ENCODE measurements around the gene SHQ1. TPM values are rescaled to one million over a fixed set of nuclear protein-coding genes. Genes with fewer than 3 reads are reported as not detected.

SHQ1 gene
- total and polyA plus RNA-seq, 2 donors (not counting 3 experiments of a cell fraction or from before 2014, with no cell fraction given), result 7.3 to 20.6 TPM

DNA sequence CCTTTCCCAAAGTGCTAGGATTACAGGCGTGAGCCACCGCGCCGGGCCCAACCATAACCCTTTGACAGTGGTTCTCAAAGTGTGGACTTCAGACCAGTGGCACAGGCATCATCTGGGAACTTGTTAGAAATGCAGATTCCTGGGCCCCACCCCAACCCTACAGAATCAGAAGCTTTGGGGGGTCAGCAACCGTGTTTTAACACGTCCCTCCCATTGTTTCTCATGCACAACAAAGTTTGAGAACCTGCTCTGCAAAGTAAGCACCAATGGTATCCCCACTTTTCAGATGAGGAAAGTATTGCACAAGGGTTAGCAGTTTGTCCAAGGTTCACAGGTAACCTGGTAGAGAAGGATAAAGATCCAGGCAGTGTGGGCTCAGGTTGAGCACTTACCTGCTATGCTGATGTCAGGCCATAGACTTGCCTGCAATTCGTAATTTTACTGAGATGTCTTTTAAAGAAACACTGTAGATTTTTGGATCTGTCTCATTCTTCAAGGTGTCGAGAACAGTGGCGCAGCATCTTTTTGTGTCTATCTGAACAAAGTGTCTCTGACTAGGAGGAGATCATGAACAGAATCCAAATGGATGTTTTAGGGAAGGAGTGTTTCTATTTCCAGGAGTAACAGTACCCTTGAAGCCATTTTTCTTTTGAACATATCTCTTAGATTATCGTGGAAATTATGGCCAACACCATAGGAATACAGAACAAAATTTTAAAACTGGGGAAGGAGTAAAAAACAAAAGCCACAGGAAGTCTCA, 42.1 kb upstream of the SHQ1 start:
- Histone ChIP-seq H3K4me2 (ENCODE audit: insufficient read depth, low read length) (no peak overlapping the region), H3K36me3 (ENCODE audit: control insufficient read depth in 2 of 2, extremely low read depth in 1 of 2, insufficient read depth in 2 of 2, low read length in 2 of 2) (no peaks in the 10 kb centered on the region), H3K9me1 (replicated peaks; ENCODE audit: control insufficient read depth, extremely low read depth, insufficient read depth, low read length) (no peaks in the 10 kb centered on the region), H3K9ac (replicated peaks; ENCODE audit: extremely low read depth, insufficient read depth, low read length) (no peak overlapping the region), H3K4me3 (replicated peaks in 1 of 3; ENCODE audit: insufficient read depth in 1 of 3, low read depth in 1 of 3, low read length in 3 of 3) (no peak overlapping the region), H3K4me1 (ENCODE audit: control insufficient read depth, extremely low read depth, insufficient read depth, low read length) (peaks cover 5% of the 10 kb centered on the region), H3K27me3 (ENCODE audit: control insufficient read depth in 2 of 2, insufficient read depth in 2 of 2, low read length in 2 of 2) (peaks cover 34 to 46% of the 10 kb centered on the region in 2 experiments), H4K20me1 (replicated peaks; ENCODE audit: control insufficient read depth, extremely low read depth, insufficient read depth, low read length) (no peaks in the 10 kb centered on the region), H3K79me2 (ENCODE audit: control insufficient read depth, insufficient read depth, low read length) (no peaks in the 10 kb centered on the region), H3K27ac (ENCODE audit: insufficient read depth, low read depth, low read length) (no peak overlapping the region), H2AFZ (ENCODE audit: low read depth, low read length) (no peak overlapping the region), H3K9me3 (replicated peaks; ENCODE audit: control insufficient read depth, insufficient read depth, low read length) (no peaks in the 10 kb centered on the region)
- POLR2A ChIA-PET, result no interaction called here
- FAIRE-seq (no peak), DNase-seq (ENCODE audit: low read depth, low spot score) (no peak)
- TF ChIP-seq, protein P1, sequence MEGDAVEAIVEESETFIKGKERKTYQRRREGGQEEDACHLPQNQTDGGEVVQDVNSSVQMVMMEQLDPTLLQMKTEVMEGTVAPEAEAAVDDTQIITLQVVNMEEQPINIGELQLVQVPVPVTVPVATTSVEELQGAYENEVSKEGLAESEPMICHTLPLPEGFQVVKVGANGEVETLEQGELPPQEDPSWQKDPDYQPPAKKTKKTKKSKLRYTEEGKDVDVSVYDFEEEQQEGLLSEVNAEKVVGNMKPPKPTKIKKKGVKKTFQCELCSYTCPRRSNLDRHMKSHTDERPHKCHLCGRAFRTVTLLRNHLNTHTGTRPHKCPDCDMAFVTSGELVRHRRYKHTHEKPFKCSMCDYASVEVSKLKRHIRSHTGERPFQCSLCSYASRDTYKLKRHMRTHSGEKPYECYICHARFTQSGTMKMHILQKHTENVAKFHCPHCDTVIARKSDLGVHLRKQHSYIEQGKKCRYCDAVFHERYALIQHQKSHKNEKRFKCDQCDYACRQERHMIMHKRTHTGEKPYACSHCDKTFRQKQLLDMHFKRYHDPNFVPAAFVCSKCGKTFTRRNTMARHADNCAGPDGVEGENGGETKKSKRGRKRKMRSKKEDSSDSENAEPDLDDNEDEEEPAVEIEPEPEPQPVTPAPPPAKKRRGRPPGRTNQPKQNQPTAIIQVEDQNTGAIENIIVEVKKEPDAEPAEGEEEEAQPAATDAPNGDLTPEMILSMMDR (IDR thresholded peaks at IDR 0.05; ENCODE audit: extremely low read depth in 1 of 2, insufficient read depth in 1 of 2, low read depth in 1 of 2, low read length in 2 of 2), result no peak
- TF ChIP-seq GATA2 (IDR thresholded peaks at IDR 0.05; ENCODE audit: insufficient read depth, insufficient read length, low read depth, low read length) (no peak), MYC (IDR thresholded peaks at IDR 0.05; ENCODE audit: low read depth, low read length) (no peak), EZH2 (IDR thresholded peaks at IDR 0.05; ENCODE audit: borderline replicate concordance, low read depth, low read length, severe bottlenecking) (no peak), JUN (IDR thresholded peaks at IDR 0.05; ENCODE audit: borderline replicate concordance, insufficient read depth, insufficient read length, low read depth) (no peak), POLR2A (IDR thresholded peaks at IDR 0.05; ENCODE audit: low read depth, low read length) (no peak), FOS (IDR thresholded peaks at IDR 0.05; ENCODE audit: borderline replicate concordance, insufficient read depth, low read length) (no peak), POLR2AphosphoS5 (IDR thresholded peaks at IDR 0.05; ENCODE audit: insufficient read depth, low read depth, low read length) (no peak)
- TF ChIP-seq, protein P2, sequence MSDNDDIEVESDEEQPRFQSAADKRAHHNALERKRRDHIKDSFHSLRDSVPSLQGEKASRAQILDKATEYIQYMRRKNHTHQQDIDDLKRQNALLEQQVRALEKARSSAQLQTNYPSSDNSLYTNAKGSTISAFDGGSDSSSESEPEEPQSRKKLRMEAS (IDR thresholded peaks at IDR 0.05; ENCODE audit: insufficient read depth, insufficient read length), result no peak
- dilution Hi-C loops (cut with MboI; ENCODE audit: extremely low pct_ligation_motif_present, low sequenced_read_pairs), result no loop called here
- no TSS peak for BruUV-seq (replicated peaks)
- CTCF ChIA-PET, result no interaction called here
- intact Hi-C loops (cut with micrococcal nuclease), result no loop called here

Measured in endothelial cell of umbilical vein (primary cell).